Omental fat pad (tissue), 4 donors: Measurements from ENCODE around the gene VTA1. TPM values are rescaled to one million over a fixed set of nuclear protein-coding genes. Genes with fewer than 3 reads are reported as not detected.
"Not testable (repeated sequence)": the region's sequence is repeated elsewhere in the genome, so short reads cannot be mapped to it uniquely, and the experiment has no call there.

Experiments
- ATAC-seq: fragments of 150-250 bp; one replicate; pipeline ENCODE4 v1.9.1; 2016; ENCODE audit warnings: mild to moderate bottlenecking, moderate library complexity; ENCODE audit not compliant: low FRiP score
- DNase-seq: peaks from one replicate; pipeline ENCODE4 v3.0.0-alpha.2; 2019; ENCODE audit warnings: low spot score
- CTCF ChIP-seq, 3 donors: fragments of 450-650 bp; IDR thresholded peaks; one replicate each; pipeline ENCODE4 v1.5.1; 2016 to 2017; ENCODE audit warnings: antibody characterized with exemption in 3 of 3, mild to moderate bottlenecking in 3 of 3, moderate library complexity in 2 of 3
- total RNA-seq, 4 donors: library from RNA; depleted of rRNA; stranded (reverse); fragments of >200 nt; gene quantifications; one replicate each; pipeline ENCODE4 v1.1.0, GENCODE V29; 2016

VTA1 gene
- total RNA-seq, 4 donors from 2014 or later = 27.4 to 38.5 (median 34.9) TPM

GRCh38 chr6:142184307-142184706 lies 37.2 kb downstream of the VTA1 start:
- DNase-seq (no peak), ATAC-seq (no peak)
- no peak for TF ChIP-seq CTCF (IDR thresholded peaks at IDR 0.05)

- no peak for ATAC-seq
- DNase-seq = no peak
- TF ChIP-seq CTCF (IDR thresholded peaks at IDR 0.05) = no peak
Observed at GRCh38 chr6:142185641-142186040, 38.6 kb downstream of the VTA1 start.

GRCh38 chr6:142187209-142187608 lies 40.1 kb downstream of the VTA1 start:
- ATAC-seq (peak; percentile 48), DNase-seq (no peak)
- TF ChIP-seq CTCF (IDR thresholded peaks at IDR 0.05) = no peak

- DNase-seq, ATAC-seq: not testable (repeated sequence)
Observed at GRCh38 chr6:142188341-142188740, 41.3 kb downstream of the VTA1 start.

- DNase-seq = no peak
- no peak for TF ChIP-seq CTCF (IDR thresholded peaks at IDR 0.05)
- no peak for ATAC-seq
Observed at GRCh38 chr6:142189057-142189456, 42.0 kb downstream of the VTA1 start.

- no peak for TF ChIP-seq CTCF (IDR thresholded peaks at IDR 0.05)
- ATAC-seq = no peak
Observed at GRCh38 chr6:142192343-142192742, 45.3 kb downstream of the VTA1 start.

GRCh38 chr6:142193621-142194020 lies 46.6 kb downstream of the VTA1 start:
- no peak for ATAC-seq
- no peak for TF ChIP-seq CTCF (IDR thresholded peaks at IDR 0.05)
- DNase-seq = no peak

More at GRCh38 chr6:142192343-142192742, 45.3 kb downstream of the VTA1 start:
- no peak for DNase-seq
